ENCODE results near the gene DNAJC17.

Gene DNAJC17

DNA sequence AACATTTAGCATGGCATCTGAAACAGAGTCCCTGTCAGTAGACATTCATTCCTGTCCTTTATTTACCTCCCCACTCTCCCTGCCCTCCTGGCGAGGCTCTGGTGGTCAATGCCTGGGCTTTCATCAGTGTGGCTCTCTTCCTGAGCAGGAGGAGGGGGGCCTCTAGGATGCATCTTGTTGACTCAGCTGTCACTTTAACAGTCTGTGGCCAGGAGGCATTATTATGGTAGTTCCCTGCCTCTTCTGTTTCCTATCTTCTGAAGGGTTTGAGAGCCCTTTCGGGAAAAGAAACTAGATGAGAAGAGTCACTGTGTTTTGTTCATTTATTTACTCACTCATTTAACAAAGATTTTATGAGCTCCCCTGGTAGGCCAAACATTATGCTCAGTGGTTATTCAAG lies 23.6 kb upstream of the DNAJC17 start:
- no peak for DNase-seq (ENCODE audit: extremely low read depth, low read depth)

DNA sequence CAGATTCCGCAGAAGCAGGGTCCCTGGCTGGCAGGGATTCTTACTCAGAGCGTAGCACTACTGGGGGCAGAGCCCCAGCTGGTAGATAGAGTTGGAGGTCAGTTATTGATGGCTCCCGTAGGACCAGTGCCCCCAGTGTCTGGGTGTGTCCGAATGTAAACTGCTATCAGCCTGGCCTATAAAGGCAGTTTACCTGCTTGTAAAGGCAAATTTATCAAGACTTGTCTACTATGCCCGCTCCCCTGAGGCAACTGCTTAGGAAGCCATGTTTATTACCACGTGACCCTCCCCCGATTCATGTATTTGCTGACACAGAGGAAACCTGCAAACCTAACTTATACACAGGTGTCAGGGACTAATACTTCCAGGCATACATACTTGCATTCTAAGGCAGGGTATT lies 21.8 kb upstream of the DNAJC17 start:
- DNase-seq (ENCODE audit: extremely low read depth, low read depth) = no peak
- TF ChIP-seq, protein P1, sequence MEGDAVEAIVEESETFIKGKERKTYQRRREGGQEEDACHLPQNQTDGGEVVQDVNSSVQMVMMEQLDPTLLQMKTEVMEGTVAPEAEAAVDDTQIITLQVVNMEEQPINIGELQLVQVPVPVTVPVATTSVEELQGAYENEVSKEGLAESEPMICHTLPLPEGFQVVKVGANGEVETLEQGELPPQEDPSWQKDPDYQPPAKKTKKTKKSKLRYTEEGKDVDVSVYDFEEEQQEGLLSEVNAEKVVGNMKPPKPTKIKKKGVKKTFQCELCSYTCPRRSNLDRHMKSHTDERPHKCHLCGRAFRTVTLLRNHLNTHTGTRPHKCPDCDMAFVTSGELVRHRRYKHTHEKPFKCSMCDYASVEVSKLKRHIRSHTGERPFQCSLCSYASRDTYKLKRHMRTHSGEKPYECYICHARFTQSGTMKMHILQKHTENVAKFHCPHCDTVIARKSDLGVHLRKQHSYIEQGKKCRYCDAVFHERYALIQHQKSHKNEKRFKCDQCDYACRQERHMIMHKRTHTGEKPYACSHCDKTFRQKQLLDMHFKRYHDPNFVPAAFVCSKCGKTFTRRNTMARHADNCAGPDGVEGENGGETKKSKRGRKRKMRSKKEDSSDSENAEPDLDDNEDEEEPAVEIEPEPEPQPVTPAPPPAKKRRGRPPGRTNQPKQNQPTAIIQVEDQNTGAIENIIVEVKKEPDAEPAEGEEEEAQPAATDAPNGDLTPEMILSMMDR (IDR thresholded peaks at IDR 0.05; ENCODE audit: low read depth, low read length) = no peak

More for the DNA sequence above, 23.6 kb upstream of the DNAJC17 start:
- TF ChIP-seq, protein P1 (IDR thresholded peaks at IDR 0.05; ENCODE audit: low read depth, low read length) = no peak

DNA sequence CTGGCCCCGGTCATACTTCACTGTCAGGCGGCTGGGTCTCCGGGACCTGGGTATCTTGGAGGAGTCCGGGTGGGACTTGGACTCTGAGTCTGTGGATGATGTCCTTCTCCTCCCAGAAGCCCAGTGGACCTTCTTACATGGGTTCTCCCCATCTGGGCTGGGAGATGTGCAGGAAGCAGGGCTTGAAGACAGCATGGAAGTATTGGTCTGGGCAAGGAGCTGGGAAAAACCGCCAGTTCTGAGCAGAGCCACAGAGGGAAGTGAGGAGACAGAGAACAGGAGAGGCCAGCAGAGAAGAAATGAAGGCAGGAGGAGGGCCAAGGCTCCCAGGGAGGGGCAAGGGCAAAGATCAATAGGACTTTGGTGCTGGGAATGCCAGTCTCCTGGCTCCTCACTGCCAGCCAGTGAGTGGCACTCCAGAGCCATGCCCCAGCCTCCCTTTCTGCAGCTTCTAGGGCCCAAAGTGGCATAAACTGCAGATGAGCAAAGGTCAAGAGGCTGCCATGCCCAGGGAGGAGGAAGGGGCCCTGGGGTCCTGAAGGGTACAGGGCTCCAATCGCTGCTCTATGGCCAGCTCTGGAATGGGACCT lies 21.3 kb upstream of the DNAJC17 start, which contains the start of gene PPP1R14D:
TSS of gene PPP1R14D (minus strand) at position 262 of the 590 bp plus-strand sequence. CDS start at position 195, 67 bp downstream.
- TF ChIP-seq, protein P1 (IDR thresholded peaks at IDR 0.05; ENCODE audit: low read depth, low read length) = no peak

DNA sequence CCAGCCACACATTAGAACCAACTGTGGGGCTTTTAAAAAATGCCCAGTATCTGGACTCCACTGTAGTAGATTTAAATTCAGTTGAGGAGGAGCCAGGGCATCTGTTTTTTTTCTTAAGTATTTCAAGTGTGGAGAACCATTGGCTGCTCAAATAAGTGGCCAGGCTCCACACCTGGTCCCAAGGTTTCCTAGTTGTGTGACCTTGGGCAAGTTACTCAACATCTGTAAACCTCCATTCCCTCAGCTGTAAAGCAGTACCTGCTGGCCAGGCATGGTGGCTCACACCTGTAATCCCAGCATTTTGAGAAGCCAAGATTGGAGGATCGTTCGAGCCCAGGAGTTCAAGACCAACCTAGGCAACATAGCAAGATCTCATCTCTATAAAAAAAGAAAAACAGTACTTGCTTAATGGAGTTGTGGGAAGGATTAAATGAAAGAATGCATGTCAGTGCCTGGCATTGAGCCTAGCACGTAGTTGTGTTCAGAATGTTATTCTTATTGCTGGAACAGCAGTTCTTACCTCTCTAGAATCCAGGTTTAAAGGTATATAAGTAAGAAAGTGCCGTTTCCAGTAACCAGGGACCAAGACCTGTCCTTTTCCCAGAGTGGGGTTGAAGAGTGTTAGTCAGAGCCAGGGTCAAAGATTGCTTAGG lies 19.3 kb upstream of the DNAJC17 start:
- TF ChIP-seq, protein P1 (IDR thresholded peaks at IDR 0.05; ENCODE audit: low read depth, low read length) = no peak
- DNase-seq (ENCODE audit: extremely low read depth, low read depth) = no peak

More for the DNA sequence above, 21.3 kb upstream of the DNAJC17 start, which contains the start of gene PPP1R14D:
- no peak for DNase-seq (ENCODE audit: extremely low read depth, low read depth)

DNA sequence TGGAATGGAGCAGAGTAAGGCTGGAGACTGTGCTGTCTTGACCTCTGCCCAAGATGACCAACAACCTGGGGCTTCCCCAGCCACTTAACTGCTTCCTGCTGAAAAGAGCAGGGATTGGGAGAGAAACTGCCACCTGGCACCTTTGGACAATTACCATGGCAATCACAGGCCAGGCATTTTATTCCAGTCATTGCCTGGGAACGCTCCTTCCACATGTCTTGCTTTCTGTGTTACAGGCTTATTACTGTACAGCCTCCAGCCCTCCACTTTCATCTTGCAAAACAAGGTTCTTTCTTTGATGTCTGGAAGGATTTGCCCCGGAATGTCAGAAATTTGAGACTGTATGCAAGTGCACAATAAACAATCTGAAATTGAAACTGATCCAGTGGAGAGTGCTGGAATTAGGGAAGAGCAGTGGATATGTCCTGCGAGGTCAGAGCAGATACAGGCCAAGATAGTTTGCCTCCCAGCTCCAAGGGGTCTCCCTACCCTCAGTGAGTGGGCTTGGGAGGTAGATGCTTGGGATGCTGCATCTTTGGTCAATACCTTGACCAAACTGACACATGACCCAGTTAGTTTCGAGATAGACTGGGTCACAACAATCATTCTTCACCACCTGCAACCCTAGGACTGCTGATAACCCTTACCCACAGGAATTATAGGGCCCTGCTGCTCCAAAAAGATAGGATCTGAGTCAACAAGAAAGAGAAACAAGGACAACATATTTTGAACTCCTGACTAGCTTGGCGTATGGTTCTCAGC lies 18.6 kb upstream of the DNAJC17 start:
- DNase-seq (ENCODE audit: extremely low read depth, low read depth) = peak; percentile 15
- TF ChIP-seq, protein P1 (IDR thresholded peaks at IDR 0.05; ENCODE audit: low read depth, low read length) = no peak

DNA sequence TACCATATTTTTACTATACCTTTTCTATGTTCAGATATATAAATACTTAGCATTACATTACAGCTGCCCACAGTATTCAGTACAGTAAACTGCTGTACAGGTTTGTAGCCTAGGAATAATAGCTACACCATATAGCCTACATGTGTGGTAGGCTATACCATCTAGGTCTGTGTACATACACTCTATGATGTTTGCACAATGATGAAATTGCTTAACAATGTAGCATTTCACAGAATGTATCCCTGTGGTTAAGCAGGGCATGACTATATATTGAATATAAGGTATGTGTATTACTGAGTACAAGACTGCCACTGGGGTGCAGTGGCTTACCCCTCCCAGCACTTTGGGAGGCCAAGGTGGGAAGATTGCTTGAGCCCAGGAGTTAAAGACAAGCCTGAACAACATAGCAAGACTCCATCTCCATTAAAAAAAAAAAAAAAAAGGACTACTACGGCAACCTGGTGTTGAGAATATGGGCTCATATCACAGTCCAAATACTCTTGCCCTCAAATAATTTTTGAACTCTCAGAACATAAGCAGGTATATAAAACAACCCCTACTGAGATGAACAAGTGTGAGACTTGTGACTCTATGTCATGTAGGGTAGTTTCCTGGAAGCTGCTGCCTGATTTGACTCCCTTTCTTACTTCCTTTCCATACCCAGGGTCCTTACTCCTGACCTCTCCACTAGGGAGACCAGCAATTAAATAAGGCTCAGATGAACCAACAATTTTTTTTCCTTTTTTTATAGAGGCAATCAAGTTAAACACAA lies 16.5 kb upstream of the DNAJC17 start:
- no peak for DNase-seq (ENCODE audit: extremely low read depth, low read depth)
- TF ChIP-seq, protein P1 (IDR thresholded peaks at IDR 0.05; ENCODE audit: low read depth, low read length) = no peak
